ENCODE results near the gene GPRC5D.

GPRC5D gene

DNA sequence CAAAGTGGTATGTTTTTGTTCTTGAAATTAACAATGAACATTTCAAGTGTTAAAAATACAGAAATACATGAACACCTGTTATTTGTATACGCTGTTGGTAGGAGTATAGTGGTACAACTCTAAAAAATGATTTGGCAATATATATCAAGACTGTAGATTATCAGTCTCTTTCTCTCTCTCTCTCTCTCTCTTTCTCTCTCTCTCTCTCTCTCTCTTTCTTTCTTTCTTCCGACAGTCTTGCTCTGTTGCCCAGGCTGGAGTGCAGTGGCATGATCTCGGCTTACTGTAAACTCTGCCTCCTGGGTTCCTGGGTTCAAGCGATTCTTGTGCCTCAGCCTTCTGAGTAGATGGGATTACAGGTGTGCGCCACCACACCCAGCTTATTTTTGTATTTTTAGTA, 35.5 kb upstream of the GPRC5D start:
- TF ChIP-seq, protein P1, sequence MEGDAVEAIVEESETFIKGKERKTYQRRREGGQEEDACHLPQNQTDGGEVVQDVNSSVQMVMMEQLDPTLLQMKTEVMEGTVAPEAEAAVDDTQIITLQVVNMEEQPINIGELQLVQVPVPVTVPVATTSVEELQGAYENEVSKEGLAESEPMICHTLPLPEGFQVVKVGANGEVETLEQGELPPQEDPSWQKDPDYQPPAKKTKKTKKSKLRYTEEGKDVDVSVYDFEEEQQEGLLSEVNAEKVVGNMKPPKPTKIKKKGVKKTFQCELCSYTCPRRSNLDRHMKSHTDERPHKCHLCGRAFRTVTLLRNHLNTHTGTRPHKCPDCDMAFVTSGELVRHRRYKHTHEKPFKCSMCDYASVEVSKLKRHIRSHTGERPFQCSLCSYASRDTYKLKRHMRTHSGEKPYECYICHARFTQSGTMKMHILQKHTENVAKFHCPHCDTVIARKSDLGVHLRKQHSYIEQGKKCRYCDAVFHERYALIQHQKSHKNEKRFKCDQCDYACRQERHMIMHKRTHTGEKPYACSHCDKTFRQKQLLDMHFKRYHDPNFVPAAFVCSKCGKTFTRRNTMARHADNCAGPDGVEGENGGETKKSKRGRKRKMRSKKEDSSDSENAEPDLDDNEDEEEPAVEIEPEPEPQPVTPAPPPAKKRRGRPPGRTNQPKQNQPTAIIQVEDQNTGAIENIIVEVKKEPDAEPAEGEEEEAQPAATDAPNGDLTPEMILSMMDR (IDR thresholded peaks at IDR 0.05), result no peak

DNA sequence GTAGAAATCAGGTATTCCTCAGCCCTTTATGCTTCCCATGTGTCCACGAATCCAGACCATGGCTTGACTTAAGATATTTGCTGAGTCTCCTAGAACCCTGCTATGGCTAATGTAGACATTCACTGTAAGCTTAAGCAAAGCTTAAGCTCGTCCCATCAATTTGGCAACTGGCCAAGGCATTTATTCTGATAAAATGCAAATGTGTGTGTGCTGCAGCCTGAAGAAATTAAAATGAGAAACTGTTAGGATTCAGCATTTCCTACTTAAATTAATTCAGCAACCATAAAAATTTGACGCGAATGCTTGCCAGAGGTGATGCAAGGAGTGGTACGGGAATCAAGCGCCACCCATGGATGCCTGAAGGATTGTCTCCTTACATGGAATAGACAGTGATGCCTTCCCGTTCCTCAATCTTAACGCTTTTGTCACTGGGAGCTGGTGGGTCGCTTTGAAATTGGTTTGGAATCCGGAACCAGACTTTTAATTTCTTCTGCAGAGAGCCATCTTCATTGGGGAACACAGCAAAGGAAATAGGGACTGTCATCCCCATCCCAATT, 34.9 kb upstream of the GPRC5D start:
- TF ChIP-seq, protein P1 (IDR thresholded peaks at IDR 0.05), result no peak

DNA sequence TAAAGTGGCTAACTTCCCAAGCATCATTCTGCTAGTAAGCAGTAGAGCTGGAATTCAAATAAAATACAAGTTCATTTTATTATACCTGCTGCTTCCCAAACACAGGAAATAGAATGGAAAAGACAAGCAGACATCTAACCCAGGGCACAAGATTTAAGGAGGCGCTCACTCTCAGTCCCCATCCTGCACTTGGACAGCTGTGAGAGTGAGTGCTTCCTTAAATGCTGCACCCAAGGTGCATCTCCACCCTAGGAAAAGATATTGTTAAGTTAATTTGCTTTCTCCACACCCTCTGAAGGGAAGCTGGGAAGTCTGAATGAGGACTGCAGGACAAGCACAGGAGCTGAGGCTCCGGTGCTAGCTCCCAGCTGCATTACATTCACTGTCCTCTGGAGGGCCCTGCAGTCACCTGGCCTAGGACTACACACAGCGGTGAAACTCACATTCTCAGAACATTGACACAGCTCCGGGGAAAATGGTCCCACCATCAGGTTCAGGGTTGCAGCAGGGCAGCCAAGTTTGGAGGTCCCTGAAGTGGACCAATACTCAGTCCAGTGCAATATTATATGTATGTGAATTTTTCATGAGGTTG, 33.9 kb upstream of the GPRC5D start:
- TF ChIP-seq, protein P1 (IDR thresholded peaks at IDR 0.05), result peak; percentile 35; the same call in 1 of the 2 replicates

DNA sequence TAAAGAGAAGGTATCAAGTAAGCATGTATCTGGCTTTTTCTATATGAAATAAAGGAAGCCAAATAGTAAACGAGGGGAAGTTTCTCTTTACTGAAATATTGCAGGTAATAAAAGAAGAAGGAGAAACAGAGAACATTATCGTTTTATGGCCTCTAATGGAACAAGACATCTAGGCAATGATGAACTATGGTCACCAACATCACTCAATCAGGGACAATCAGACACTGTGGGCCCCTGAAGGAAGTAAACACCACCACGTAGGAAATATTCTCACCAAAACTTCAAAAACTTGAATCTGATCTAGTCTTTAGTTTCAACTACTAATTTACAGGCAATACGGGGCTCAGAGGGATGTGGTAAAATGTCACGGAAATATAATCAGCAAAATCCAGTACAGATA, 32.2 kb upstream of the GPRC5D start:
- TF ChIP-seq, protein P1 (IDR thresholded peaks at IDR 0.05), result no peak

DNA sequence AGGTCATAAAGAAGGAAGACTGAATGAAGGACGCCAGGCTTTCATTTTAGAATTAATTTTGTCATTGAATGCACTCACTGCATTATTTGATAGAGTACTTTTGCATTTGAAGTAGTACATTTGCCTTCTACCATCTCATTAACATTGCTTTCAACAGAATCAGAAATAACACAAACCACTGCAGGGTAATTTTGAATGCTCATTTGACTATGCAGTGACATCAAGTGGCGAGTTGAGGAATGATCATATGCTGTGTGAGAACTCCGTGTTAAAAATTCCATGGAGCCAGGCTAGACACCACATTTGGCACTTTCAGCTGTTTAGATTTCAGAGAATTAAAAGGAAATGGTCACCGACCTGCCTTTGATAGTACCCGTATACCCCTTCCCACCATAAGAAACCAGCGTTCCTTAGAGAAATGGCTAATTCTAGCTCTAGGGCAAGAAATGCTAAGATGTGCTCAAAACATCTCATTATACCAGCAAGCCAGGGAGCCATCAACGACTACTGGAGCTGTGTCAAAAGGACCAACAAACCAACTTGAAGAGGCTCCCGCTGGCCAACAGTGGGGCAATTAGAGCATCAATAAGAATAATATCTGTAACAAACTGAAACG, 31.6 kb upstream of the GPRC5D start:
- TF ChIP-seq, protein P1 (IDR thresholded peaks at IDR 0.05), result peak; percentile 86

DNA sequence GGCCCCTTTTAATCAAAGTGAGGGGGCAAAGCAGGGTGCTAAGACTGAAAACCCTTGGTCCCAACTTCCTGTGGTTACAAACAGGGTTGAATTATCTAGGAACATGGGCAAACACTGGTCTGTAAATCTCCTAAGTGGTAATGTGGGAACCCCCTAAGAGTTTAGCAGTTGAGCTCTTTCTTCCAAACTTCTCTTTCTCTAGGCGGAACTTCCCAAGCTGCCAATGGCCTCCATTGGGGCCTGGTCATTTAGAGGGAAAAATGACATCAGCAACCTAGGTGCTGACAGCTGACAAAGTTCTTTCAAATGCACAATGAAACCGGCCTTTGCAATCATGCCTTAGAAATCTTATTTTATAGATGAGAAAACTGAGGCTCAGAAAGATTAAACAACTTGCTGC, 30.4 kb upstream of the GPRC5D start:
- TF ChIP-seq, protein P1 (IDR thresholded peaks at IDR 0.05), result no peak

DNA sequence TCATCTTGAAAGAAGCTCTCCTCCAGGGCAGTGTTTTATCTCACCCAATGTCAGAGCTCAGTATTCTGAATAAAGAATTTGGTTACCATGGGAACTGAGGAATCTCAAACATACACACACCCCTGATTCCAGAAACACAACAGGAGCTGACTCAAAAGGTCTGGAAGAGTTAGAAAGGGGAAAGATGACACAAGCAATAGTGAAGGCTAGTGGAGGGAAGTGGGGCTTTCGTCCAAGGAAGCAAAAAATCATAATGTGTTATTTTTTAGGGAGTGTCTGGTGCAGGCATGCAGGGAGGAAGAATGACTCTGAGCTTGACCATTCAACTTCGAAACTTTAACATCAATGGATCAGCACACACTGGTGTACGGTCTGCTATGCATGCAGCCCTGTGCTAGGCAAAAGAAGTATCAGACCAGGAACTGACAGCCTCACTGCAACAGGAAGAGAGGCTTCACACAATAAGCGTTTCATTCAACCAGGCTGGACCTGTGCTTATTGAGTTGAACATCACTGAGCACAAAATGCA, 27.8 kb upstream of the GPRC5D start:
- TF ChIP-seq, protein P1 (IDR thresholded peaks at IDR 0.05), result no peak
